GM10847 (cell line): ENCODE data around the gene KLHL33.

ENCODE experiments used
- POLR2A ChIP-seq: IDR thresholded peaks from 2 replicates; pipeline ENCODE4 v1.6.1; 2011; ENCODE audit not compliant: insufficient read length; ENCODE audit errors: extremely low read depth

Gene KLHL33

DNA sequence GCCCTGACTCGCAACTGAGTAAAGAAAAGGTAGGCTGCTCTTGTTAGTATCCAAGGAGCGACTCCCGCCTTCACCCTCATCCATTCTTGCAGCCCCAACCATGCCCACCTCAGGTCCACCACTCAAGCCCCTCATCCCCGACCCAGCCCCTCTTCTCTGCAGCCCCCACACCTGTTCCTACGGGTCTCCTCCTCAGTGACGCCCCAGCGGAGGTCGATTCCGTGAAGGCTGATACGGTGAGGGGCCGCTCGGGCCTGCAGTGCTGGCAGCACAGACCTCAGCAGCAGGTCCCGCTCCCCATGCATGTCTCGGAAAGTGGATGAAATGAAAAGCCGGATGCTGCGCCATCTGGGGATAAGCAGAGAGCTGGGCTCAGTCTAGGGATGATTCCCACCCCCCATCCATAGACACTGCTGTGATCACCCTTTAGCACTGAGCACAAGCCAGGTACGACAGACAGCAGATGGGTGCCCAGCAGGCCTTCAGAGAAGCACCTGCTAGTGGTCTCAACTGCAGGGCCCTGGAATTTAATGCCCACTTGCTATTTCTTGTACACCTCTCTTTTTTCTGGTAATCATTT is 49.6 kb downstream of the KLHL33 start:
- TF ChIP-seq POLR2A = no peak

DNA sequence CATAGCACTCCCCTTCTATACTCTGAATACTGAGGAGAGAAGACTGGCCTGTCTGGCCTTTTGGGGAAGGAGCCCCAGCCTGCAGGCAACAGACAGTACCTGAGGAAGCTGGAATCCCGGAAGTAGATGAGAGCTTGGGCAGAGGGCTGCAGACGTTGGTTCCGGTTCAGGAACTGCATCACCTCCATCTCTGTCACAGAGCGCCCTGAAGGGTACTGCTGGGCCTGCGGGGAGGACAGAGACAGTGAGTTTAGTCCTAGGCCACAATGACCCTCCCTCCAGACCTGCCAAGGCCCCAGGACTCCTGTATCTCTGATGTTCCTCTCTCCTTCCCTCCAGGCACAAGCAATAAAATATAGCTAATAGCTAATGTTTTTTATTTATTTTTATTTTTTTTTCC is 51.1 kb downstream of the KLHL33 start:
- no peak for TF ChIP-seq POLR2A

- TF ChIP-seq POLR2A = no peak
Observed at GRCh38 chr14:20384321-20384720, 51.6 kb downstream of the KLHL33 start.

DNA sequence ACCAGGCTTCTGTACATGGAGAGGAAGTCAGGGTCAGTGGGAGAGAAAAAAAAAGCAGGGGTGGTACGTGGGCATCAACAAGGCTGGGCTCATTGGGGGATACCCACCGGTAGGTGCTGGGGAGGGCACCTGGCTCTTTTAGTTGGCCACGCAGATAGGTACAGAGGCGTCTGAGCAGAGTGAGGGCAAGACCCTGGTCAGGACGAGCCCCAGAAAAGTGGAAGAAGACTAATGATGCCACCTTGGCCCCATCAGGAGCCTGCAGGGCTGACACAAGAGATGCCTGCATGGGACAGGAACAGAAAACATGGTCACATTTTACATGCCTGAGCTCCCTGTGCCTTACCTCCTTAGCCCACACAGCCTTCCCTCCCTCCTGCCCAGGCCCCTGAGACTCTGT is 52.3 kb downstream of the KLHL33 start:
- TF ChIP-seq POLR2A = no peak

DNA sequence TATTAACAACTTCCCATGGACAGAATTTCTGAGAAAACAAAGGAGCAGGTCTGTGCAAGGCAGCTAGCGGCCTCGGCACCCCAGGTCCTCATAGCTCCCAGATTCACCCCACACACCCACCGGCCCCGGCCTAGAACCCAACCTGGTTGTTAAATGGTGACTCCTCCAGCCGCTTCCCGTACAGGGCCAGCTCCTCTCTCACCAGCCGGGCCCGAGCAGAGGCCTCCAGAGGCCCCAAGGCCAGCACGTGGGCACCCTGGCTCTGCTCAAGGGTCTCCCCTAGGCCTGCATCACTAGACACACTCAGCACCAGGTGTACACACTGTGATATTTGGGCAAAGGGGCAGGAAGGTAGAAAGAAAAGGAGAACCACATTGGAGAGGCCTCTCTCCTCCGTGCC is 52.9 kb downstream of the KLHL33 start:
- TF ChIP-seq POLR2A = no peak

DNA sequence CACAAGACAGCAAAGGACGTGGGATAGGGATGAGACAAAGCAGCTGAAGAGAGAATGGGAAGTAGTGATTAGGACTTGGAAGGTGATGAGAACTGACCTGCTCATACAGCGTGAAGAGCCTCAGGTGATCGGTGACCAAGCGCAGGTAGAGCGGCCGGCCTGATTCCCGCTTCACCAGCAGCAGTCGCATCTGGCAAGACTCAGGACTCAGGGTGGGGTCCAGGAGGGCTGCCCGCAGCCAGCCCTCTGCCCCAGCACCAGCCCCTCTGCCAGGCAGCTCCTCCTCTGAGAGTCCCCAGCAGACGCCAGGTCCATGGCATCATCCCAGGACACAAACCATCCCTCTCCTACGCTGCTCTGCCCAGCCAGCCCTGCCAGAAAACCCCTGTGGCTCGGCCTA is 53.4 kb downstream of the KLHL33 start:
- no peak for TF ChIP-seq POLR2A

- no peak for TF ChIP-seq POLR2A
Observed at GRCh38 chr14:20381341-20381740, 54.6 kb downstream of the KLHL33 start.

GRCh38 chr14:20380681-20381080 is 55.3 kb downstream of the KLHL33 start:
- no peak for TF ChIP-seq POLR2A

- TF ChIP-seq POLR2A = no peak
Observed at GRCh38 chr14:20379743-20380142, 56.2 kb downstream of the KLHL33 start.

DNA sequence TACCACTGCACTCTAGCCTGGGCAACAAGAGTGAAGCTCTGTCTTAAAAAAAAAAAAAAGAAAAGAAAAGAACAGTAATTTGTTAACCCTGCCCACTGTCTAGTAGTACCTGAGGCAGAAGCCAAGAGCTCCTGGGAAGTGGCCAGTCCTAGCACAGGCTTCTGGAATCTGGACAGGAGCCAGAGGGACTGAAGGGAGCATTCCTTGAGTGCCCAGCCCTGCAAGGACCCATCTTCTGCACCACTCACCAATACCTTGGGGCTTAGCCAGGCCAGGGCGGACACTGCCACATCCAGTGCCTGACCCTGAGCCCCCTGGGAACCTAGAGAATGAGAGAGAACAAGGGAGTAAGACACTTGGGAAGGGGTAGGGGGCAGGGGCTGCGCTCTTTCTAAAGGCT is 58.8 kb downstream of the KLHL33 start:
- TF ChIP-seq POLR2A = no peak

DNA sequence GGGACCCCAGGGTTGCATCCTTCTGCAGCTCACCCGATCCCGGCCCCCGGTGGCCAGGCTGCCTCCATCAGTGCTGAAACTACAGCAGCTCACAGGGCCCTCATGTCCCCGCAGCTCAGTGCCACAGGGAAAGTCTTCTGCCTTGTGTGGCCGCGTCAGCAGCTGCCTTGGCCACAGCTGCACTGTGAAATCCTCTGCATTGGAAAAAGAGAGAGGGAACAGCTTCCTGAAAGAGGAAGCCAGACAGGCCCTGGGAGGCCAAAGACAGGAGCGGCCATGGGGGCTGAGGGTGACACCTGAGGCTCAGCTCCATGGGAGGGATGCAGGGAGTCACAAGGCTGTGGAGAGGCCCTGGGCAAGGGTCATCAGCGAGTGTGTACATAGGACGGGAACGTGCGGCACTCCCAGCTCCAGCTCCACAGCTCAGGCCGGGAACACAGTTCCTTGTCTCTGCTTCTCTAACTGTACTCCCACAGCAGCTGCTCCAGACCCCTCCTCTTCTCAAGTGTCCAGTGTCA is 59.8 kb downstream of the KLHL33 start:
- TF ChIP-seq POLR2A = no peak
